CD4-positive, alpha-beta T cell treated with Interleukin-4 for 1 hour (primary cell): ENCODE data around the gene DUSP10.
A peak's percentile ranks its signal among the peaks of the same experiment; 100 is the strongest.

Source experiments
- DNase-seq, 2 donors: peaks; one replicate each; pipeline ENCODE4 v3.0.0-alpha.2; 2020 to 2022

DUSP10 gene

DNA sequence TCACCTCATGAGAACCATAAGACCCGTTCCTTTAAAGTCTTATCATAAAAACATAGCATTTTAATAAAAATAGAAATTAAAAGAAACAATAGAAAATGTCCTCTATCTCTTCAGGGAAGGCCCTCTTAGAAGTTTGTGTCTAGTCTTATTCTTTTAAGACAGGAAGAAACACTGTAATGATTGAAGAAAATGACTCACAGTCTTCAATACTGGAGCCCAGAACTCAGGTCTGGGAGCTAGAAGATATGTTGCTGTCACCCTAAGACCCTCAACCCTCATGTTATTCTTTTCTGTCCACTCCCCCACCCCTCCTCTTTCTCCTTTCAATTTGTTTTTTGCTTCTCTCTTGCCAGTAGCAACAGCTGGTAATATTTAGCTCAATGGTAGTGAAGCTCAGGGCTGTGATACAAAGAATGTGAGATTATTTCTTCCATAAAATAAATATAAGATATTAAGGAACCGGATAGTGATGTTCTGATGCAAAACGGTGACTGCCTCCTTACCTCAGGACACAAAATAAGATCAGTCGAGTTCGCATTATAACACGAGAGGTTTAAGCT is 12.0 kb downstream of the DUSP10 start:
- DNase-seq: no peak

DNA sequence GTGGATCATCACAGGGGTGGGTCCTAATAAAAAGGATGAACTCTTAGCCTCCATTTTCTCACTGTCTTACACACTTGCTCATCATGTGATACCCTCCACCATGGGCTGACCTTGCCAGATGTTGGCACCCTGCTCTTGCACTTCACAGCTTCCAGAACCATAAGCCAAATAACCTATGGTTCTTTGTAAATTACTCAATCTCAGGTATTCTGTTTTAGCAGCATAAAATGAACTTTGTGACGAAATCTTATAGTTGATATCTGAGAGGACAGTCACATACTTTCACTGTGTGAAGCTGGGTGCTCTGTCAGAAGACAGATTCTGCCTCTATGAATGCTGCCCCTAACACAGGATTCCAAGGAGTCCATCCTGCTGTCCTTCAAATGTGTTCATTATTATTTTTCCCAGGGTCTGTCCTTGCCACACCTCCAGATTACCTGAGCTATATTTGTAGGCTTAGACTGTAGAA is 13.8 kb downstream of the DUSP10 start:
- no peak for DNase-seq

DNA sequence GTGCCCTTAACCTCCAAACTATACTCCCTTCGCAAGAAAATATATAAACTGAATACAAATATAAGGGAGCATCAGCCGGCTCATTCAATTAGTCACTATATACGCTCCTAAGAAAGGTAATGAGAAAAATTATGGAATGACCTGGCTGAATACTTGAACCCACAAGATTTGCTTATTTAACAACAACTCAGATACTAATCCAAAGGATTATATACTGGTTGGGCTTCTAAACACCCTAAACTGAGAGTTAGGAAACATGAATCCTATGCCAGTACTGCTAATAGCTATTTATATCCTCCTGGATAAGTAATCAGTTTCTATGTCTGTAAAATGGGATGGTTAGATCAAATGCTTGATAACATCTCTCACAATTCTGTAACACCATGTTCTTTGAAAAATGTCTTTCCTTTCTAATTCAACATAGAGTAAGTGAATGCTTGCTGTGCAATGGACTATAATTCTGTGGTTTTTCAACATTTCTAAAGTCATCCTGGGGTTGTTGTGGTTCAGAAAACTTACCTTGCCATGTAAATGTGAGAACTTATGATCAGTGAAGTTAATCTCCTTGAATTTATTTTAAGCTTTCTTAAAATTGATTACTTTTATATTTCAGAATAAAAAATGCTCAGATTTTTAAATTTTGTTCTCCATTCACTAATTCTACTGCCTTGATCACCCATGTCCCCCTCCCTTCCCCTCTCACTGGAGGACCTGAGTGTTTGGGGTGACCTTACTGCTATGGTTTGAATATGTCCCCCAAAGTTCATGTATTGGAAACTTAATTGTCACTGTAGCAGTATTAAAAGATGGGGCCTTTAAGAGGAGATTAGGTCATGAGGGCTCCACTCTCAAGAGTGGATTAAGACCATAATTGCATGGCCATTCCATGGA is 14.5 kb downstream of the DUSP10 start:
- DNase-seq: peak in 1 of 2 donors; percentile 33

DNA sequence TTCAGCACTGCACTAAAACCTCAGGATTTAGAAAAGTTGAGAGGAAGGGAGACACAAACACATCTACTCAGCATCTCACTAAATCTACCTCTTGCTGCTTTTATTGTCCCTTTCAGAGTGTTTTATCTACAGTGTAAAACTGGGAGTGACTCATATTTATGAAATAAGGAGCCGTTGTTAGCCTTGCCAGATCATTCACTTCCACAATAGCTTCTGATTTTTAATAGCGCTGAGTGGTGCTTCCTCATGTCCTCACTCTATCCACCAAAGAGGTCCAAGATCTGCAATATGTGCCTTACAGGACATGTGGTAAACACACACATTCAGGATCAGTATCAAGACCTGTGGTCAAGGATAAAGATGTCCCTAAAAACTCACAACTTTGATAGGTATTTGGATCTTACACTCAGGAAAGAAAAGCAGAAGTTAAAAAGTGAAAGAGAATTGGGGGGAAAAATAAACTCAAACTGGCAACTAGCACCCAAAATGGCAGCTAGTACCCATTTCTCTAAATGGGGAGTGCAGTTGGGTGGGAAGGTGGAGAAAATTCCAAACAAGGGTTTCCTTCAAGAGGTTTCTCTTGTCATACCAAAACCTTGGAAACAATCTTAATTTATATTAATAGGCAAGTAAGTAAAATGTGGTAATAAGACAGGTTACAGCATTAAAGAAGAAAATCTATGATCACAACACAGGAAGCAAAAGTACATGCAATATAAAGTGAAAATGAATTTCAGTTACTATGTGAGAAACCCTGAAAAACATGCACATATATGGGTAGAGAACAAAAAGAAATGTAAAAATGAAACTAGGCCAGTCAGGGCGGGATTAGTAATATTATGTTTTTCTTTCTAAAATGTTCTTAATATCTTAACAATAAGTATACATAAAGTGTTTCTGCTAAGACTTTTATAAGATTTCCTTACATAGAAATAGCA is 15.9 kb downstream of the DUSP10 start:
- DNase-seq: peak in 1 of 2 donors; percentile 55

DNA sequence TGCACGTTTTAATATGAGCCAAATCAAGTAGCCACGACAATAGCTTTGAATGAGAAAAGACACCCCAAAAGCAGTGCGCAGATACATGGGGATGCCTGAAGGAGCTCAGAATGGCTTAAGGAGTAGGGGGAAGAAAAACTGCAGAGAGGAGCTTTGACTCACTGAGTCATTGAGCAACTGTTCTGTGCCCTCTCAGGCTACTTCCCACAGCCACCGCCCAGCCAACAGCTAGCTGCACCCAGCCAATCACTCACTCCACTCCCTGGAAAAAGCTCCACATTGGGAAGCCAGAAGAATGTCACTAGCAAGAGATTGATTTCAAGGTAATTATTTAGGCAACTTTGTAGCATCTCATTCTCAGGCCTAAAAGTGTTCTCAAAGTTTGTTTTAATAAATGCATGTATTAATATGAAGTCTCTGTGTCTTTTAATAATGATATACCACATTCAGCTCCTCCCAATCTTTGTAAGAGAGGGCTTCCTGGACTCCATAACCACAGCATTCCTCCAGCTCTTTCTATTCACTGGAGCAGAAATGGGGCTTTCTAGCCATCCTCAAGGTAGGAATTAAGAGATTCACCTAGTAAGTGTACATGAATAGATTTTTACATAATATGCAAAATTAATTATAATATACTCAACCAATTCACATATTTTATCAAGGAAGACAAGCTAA is 16.8 kb downstream of the DUSP10 start:
- peak in 1 of 2 donors; percentile 41 for DNase-seq

DNA sequence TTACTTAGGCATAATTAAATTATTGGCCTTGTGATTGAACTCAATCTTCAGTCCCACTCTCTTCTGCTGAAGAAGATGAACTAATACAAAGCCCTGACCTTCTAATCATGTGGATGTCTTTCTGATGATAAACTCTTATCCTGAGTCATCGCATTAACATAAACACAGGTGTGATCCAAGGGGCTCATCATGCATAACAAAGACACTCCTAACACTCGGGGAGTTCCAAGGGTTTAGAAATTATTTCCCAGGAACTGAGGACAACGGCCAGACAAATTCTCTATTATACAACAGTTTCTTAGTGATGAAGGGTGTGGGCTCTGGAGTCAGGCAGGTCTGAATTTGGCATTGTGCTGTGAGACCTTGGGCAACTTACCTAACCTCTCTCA is 18.0 kb downstream of the DUSP10 start:
- no peak for DNase-seq

DNA sequence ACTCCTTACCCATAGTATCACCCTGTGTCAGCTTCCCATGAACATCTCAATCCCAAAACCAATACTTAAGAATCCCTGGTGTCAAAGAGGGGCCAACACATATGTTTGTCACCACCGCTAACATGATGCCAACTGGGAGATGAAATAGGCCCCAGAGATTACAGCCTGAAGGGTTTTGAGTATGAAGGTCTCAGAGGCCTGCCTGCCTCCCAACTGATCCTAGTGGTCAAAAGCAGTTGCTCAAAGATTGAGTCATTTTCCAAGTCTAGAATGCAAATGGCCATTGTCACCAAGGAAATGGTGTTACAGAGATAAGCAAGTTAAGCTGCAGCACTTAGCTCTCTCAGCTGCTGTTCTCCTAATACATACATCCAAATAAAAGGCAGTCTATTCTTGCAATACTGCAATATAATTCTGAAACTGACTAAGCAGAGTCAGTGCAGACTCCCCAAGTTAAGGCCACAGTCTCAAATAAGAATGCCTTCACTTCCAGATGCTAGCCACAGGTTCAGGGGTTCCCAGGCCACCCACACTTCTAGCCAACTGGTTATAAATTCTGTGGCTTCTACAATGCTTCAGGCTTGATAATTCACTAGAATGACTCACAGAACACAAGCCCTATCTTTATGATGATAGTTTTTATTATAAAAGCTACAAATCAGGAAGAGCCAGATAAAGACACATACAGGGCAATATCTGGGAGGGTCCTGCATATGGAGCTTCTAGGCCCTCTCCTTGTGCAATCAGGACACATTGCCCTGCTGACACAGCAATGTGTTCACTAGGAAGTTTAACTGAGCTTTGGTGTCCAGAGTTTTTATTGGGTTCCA is 18.7 kb downstream of the DUSP10 start:
- no peak for DNase-seq

DNA sequence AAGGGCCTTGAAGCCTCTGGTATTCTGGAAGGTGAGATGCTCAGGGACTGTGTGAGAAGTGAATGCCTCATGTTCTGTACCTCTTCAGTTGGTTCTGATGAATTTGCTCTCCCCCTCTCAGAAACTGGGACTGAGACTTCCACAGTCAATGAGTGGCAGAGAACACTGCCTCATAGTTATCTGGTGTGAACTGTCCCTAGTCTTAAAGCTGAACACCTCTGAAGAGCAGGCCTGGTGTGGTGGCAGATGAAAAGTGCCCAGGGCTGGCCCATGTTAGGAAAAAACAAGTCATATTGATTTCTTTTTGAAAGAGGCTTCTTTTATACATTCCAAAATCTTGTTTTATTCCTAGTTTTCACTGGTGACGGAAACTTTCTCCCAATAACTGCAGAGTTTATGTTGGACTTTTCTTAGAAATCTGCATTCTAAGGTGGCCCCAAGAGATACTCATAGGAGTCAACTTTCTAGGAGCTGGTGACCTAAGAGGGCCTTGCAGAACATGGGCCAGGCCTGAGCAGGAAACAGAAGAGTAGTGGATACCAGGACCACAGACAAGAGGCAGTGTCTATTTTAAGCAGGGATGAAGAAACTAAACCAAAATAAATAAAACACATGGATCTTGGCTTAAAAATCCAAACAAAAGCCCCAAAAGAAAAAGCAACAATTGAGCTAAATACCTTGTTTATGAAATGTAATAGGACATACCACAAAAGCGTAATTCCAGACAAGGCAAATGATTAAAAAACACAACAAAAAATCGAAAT is 19.5 kb downstream of the DUSP10 start:
- DNase-seq: no peak

DNA sequence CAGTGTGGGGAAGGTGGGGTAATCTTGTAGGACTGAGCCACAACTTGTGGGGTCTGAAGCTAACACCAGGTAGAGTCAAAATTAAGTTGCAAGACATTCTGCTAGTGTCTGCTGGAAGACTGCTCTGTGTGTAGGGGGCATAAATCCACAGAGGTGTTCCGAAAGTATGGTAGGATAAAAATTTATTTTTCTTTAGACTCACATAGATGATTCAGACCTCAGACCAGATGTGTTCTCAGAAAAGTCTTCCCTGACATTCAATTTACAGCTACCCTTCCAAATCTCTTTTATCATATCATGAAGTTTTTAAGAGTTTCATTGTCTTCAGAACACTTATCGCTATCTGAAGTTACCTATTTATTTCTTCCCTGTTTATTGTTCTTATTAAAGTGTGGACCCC is 21.3 kb downstream of the DUSP10 start:
- no peak for DNase-seq

DNA sequence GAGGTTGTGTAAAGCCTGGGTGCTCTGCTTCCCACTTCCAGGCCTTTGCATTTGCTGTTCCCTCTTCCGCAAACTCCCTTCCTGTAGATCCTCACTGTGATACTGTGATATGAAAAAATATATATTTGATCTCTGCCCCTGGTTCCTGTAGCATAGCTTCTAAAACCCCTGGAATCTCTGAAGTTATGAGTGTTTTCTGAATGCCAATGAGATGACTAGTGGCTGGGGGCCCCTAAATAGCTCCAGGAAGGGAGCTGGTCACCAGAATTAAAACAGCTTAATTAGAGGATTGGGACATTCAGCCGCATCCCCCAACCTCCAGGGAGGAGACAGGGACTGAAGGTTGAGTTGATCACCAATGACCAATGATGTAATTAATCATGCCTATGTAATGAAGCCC is 21.9 kb downstream of the DUSP10 start:
- no peak for DNase-seq

DNA sequence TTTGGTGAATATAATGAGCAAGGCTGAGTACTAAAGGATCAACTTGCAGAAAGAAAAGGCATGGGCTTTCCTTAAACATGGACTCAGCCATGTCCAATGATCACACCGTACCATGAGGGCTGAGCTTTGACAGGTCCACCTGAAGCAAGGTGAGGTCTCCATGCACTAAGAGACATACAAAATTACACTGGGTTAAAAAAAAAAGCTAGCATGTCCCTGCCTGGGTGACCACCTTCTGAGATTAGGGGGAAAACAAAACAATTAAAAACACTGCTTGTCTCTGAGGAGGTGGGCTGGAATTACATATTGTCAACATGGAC is 22.7 kb downstream of the DUSP10 start:
- DNase-seq: no peak

DNA sequence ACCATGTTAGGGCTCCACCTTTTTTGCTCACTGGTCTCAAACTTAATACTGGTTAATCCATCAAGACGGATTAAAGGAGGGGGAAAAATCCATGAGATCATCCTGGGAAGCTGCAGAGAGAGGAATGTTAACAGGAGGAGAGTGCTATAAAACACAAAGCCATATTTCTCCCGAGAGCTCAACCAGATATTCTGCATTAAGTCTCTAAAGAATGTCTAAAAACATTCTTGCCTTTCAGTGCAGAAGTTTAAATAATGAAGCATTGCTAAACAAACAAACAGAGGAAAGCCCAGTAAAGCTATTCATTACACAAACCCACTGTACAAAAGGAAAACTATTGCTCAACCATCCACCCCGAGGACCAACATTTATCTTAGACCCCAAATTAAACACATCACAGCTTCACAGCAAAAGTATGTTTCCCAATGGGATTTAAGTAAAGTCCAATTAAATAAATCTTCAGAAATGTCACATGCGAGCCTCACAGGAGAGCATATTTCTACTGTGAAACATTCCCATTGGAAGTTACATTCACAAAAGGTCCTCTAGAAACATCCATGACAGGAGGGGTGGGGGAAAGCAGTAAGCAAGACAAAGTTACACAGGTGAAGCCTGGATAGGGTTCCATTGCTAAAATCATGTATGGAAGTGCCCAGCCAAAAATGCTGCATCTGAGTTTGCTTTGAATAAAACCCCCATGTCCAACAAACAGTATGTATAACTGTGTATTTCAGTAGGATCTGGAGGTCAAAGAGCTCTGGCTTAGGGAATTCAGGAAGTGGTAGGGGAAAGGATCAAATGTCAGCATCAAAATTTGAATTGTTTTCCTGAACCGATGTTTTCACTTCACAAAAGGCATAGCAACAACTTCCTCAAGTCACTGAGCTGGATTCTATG is 23.3 kb downstream of the DUSP10 start:
- no peak for DNase-seq

DNA sequence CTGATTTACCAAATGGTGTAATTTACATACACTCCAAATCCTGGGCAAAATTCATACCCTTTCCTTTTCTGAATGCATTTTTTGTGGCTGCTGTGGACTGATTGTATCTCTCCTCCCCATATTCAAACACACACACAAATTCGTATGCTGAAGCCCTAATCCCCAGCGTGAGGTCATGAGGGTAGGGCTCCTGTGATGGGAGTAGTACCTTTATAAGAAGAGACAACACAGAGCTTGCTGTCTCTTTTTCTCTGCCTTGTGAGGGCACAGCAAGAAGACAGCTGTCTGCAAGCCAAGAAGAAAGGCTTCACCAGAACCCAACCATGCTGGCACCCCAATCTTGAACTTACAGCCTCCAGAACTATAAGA is 24.4 kb downstream of the DUSP10 start:
- no peak for DNase-seq

DNA sequence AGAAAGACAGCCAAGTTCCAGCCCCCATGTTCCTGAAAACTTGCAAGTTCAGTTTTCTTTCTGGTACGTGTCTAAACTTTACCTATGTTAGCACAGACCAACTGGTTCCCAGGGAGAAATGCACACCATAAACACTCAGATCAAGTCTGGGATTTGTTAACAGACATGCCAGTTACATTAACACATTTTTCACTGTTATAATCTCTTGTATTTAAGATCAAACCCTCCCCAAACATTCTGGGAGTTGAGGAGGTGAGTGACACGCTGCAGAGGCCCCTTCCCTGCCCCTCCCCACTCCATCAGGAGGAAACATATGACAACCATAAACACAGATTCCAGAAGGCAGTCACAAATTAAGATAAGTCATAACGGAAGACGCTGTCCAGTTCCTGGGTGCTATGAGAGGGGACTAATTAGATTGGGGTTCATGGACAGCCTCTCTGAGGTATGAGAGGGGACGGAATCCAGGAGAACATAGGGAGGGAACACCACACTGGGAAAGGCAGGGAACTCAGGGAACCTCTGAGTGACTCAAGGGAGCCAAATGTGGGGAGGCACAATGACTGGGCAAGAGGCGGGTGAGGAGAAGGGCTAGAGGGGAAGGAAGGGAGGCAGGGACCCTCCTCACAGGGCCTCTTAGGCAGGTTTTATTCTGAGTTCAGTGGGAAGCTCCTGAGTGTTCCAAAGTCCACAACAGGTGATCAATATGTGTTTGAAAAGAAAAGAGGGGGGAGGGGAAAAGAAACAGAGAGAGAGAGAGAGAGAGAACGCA is 25.0 kb downstream of the DUSP10 start:
- DNase-seq: no peak

DNA sequence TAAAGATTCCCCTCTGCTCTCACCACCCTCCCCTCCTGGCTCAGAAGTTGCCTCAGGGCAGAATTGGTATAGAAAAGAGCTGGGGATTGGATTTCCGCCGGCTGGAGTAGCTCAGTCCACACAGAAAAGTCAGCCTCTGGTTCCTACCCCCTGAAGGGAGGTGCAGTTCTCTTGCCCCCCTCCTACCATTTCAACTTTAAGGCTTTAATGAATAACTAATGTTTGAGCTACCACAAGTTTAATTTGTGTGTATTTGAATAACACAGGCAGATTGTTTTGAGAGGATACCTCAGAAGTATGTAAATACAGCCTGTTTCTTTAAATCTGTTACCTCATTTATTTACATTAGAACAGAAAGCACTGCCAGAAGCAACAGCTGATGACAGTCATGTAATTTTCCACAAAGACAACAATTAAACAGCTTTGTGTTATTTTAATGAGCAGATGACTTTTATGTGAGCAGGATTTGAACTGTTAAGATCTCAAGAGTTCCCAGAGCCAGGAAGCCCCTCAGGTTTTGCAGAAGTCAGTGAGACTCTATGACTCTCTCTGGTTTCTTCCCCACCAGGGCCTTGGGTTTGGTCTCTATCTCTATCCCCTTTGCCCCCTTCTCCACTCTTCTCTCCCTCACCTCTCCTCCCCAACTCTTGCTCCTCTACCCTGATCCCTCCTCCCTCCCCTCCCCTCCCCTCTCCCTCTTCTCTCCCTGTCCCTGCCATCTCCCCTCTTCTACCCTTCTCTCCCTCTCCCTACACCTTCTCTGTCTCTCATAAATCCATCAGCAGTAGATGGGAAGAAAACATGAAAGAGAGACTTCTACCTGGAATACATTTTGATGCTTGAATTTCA is 26.3 kb downstream of the DUSP10 start:
- DNase-seq: no peak

DNA sequence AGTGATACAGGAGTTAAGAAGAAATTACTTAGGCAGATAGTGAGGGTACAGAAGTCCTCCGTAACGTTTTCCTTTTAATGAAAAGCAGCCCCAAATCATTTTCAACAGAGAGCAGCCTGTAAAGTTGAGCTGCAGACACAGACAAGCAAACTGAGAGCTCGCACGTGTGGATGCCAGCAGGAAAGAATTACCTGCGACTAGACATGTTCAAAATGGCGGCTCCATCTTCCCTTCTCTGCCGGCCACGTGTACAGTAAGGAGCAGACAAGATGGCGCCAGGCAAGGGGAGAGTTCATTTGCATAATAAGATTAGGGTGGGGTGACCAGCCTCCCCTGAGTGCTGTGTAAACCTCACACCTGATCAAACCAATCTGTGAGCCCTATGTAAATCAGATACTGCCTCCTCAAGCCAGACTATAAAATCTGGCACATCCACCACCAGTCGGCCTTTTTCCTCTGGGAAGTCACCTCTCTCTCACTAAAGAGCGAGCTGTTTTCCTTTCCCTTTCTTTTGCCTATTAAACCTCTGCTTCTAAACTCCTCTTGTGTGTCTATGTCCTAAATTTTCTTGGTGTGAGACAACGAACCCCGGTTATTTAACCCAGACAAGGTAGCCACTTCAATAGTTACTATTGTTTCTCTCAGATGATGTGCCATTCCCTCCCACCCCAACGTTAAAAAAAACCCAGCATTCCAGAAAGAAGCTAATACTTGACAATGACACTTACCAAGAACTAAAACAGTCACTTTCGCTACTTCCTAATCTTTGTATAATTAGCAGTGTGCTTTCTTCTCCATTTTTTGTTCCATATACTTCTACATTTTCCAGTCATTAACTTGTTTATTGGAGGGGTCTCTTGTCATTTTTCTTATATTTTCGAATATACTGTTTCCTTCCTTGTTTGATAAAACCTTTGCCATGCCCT is 27.4 kb downstream of the DUSP10 start:
- no peak for DNase-seq

DNA sequence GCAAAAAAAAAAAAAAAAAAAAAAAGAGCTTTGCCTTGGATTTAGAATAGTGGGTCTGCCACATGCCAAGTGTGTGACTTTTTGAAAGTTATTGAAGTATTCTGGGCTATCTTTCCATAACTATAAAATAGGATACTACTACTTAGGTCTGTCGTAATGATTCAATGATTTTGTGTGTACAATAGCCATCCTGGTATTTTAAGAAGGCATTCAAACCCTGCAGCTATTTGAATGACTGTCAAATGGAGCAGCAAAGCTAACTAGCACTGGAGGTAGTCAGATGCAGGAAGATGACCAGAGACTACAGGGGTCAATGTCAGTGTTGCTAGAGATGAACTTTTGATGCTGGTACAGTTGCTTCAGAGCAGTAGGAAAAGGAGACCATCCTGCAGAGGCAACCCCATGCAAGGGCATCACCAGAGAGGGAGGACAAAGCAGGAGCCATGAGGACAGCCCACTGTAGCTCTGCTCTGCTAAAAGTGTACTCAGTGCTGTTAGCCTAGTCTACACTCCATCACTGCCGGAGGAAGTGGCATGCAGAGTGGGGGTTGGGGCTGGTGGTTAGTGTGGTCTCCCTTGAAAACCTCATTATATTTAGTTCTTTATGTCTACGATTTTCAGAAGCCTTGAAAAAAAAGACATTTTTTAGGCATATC is 29.0 kb downstream of the DUSP10 start:
- DNase-seq: peak; percentile 78 to 85
